ENCODE measurements around the gene LRP3.

Gene LRP3

DNA sequence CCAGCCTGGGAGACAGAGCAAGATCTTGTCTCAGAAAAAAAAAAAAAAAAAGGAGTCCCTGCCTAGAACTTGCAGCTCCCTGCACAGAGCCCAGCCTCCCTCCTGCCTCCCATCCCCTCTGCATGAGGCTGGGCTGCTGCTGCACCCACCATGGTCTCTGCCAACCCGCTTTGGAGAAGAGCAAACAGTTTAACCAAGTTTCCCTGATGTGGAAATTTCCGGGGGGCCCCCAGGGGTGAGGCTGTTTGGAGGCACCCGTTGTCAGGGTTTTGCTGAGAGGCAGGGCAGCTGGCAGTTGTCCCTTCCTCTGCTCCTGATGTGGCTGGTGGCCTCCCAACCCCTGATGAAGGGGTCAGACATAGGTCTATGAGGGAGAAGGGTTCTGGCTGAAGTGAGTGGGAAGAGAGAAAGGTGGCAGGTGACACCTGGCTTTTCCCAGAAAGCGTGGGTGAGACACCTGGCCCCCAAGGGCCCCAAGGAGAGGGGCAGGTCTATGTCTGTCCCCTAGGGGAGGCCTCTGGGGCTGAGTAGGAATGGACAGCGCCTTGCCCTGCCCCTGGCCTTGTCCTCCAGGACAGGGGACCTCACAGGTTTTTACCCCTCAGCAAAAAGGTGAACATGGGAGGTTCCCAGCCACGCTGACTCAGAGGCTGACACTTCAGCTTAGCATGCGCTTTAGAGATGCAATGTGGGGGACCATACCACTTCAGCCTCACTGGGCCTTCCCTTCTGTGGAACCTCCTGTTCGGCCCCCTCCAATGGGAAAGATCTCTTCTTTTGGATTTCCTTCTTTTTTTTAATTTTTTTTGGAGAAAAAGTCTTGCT lies 5.5 kb downstream of the LRP3 start:
- Histone ChIP-seq H3K4me1 (ENCODE audit: insufficient read depth, low read length) (peaks cover 8% of the 10 kb centered on the region), H3K36me3 (ENCODE audit: insufficient read depth, low read length) (peaks cover 59% of the 10 kb centered on the region)

DNA sequence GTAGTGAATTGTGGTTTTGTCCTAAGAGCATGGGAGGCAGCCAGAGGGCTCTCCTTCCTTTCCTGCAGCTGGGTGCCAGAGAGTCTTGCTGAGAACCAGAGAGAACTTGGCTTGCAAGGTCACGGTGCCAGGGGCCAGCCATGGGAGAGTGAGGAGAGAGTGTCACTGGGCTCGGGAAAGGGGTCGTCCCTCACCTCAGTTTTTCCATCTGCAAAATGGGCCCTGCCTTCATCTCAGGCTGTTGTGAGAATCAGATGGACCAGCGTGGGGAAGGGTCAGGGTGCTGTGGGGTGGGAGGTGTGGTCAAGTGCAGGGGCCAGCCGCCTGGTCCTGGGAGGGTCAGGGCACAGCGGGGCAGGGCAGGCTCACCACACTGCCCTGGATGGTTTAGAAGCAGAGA lies 7.3 kb downstream of the LRP3 start:
- H3K4me3 ChIP-seq (ENCODE audit: low read length) = no peak overlapping the region

More for the DNA sequence above, 5.5 kb downstream of the LRP3 start:
- no peak overlapping the region for H3K4me3 ChIP-seq (ENCODE audit: low read length)
- H3K27me3 ChIP-seq (ENCODE audit: insufficient read depth, low read length) = no peaks in the 10 kb centered on the region
- H3K9me3 ChIP-seq (ENCODE audit: low read length) = no peaks in the 10 kb centered on the region
- no peak overlapping the region for H2AFZ ChIP-seq (ENCODE audit: low read depth, low read length)

GRCh38 chr19:33201886-33202545 lies 7.9 kb downstream of the LRP3 start:
- no peaks in the 10 kb centered on the region for H3K27me3 ChIP-seq (ENCODE audit: insufficient read depth, low read length)
- no peak overlapping the region for H3K4me3 ChIP-seq (ENCODE audit: low read length)
- H3K9me3 ChIP-seq (ENCODE audit: low read length) = no peaks in the 10 kb centered on the region
- peaks cover 66% of the 10 kb centered on the region for H3K36me3 ChIP-seq (ENCODE audit: insufficient read depth, low read length)
- no peak overlapping the region for H2AFZ ChIP-seq (ENCODE audit: low read depth, low read length)
- H3K4me1 ChIP-seq (ENCODE audit: insufficient read depth, low read length) = no peaks in the 10 kb centered on the region

More for the DNA sequence above, 7.3 kb downstream of the LRP3 start:
- Histone ChIP-seq H3K36me3 (ENCODE audit: insufficient read depth, low read length) (peaks cover 69% of the 10 kb centered on the region), H3K9me3 (ENCODE audit: low read length) (no peaks in the 10 kb centered on the region), H3K4me1 (ENCODE audit: insufficient read depth, low read length) (no peaks in the 10 kb centered on the region), H2AFZ (ENCODE audit: low read depth, low read length) (no peak overlapping the region), H3K27me3 (ENCODE audit: insufficient read depth, low read length) (no peaks in the 10 kb centered on the region)

DNA sequence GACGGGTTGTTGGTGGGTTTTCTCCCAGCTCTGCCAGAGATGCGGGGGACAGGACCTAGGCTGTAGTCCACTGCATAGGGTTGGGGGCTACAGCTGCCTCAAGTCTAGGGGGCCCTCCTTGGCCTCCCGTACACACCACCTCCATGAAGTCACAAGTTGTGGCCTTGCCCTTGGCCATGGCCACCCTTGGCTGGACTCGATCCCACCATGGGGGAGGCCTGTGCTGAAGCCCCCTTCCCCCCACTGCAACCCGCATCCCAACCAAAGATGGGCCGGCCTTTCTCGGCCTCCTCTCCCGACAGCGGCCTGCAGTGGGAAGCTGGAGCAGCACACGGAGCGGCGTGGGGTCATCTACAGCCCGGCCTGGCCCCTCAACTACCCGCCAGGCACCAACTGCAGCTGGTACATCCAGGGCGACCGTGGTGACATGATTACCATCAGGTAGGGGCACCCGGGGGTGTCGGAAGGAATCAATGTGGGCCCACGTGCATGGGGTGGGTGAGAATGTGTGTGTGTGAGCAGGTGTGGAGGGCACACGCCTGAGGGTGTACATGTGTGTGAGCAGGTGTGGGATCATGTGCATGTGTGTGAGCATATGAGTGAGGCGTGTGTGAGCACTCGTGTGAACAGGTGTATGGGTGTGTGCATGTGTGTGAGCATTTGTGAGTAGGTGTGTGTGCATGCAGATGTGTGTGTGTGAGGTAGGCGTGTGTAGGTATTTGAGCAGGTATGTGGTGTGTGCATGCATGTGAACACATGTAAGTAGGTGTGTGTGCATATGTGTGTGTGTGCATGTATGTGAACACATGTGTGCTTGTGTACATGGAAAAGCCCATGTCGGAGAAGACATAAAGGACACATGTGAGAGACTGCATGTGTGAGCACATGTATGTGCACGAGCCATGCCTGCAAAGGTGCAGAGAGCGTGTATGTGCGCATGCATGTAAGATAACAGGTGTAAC lies 8.7 kb downstream of the LRP3 start:
- Histone ChIP-seq H3K27me3 (ENCODE audit: insufficient read depth, low read length) (no peaks in the 10 kb centered on the region), H2AFZ (ENCODE audit: low read depth, low read length) (no peak overlapping the region), H3K9me3 (ENCODE audit: low read length) (no peaks in the 10 kb centered on the region), H3K4me3 (ENCODE audit: low read length) (no peak overlapping the region), H3K36me3 (ENCODE audit: insufficient read depth, low read length) (peaks cover 58% of the 10 kb centered on the region), H3K4me1 (ENCODE audit: insufficient read depth, low read length) (no peaks in the 10 kb centered on the region)

DNA sequence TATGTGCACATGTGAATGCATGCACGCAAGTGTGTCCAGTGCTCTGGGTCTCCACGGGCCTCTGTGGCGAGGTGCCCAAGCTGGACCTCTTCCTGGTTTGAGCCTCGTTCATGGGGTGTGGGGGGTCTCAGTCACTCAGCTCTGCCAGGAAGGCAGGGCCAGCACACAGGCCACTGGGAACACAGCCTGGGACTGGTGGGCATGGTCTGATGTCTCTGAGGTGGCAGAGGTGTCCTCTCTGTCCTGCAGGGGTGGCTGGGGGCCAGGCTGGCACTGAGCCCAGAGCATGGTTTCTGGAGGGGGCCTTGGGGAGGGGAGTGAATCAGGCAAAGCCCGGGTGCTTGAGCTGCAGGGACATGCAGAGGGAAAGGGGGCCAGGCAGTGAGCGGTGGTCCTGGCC lies 9.4 kb downstream of the LRP3 start:
- H3K36me3 ChIP-seq (ENCODE audit: insufficient read depth, low read length) = peaks cover 51% of the 10 kb centered on the region
- H2AFZ ChIP-seq (ENCODE audit: low read depth, low read length) = no peak overlapping the region
- no peak overlapping the region for H3K4me3 ChIP-seq (ENCODE audit: low read length)
- no peaks in the 10 kb centered on the region for H3K9me3 ChIP-seq (ENCODE audit: low read length)
- no peaks in the 10 kb centered on the region for H3K27me3 ChIP-seq (ENCODE audit: insufficient read depth, low read length)
- no peaks in the 10 kb centered on the region for H3K4me1 ChIP-seq (ENCODE audit: insufficient read depth, low read length)

GRCh38 chr19:33204136-33204973 lies 10.2 kb downstream of the LRP3 start:
- H3K9me3 ChIP-seq (ENCODE audit: low read length) = no peaks in the 10 kb centered on the region
- no peaks in the 10 kb centered on the region for H3K4me1 ChIP-seq (ENCODE audit: insufficient read depth, low read length)
- no peaks in the 10 kb centered on the region for H3K27me3 ChIP-seq (ENCODE audit: insufficient read depth, low read length)
- peaks cover 49% of the 10 kb centered on the region for H3K36me3 ChIP-seq (ENCODE audit: insufficient read depth, low read length)
- H2AFZ ChIP-seq (ENCODE audit: low read depth, low read length) = no peak overlapping the region
- H3K4me3 ChIP-seq (ENCODE audit: low read length) = no peak overlapping the region

GRCh38 chr19:33205110-33205509 lies 11.0 kb downstream of the LRP3 start:
- Histone ChIP-seq H2AFZ (ENCODE audit: low read depth, low read length) (no peak overlapping the region), H3K4me3 (ENCODE audit: low read length) (no peak overlapping the region), H3K4me1 (ENCODE audit: insufficient read depth, low read length) (no peaks in the 10 kb centered on the region), H3K27me3 (ENCODE audit: insufficient read depth, low read length) (no peaks in the 10 kb centered on the region), H3K36me3 (ENCODE audit: insufficient read depth, low read length) (peaks cover 47% of the 10 kb centered on the region), H3K9me3 (ENCODE audit: low read length) (no peaks in the 10 kb centered on the region)

DNA sequence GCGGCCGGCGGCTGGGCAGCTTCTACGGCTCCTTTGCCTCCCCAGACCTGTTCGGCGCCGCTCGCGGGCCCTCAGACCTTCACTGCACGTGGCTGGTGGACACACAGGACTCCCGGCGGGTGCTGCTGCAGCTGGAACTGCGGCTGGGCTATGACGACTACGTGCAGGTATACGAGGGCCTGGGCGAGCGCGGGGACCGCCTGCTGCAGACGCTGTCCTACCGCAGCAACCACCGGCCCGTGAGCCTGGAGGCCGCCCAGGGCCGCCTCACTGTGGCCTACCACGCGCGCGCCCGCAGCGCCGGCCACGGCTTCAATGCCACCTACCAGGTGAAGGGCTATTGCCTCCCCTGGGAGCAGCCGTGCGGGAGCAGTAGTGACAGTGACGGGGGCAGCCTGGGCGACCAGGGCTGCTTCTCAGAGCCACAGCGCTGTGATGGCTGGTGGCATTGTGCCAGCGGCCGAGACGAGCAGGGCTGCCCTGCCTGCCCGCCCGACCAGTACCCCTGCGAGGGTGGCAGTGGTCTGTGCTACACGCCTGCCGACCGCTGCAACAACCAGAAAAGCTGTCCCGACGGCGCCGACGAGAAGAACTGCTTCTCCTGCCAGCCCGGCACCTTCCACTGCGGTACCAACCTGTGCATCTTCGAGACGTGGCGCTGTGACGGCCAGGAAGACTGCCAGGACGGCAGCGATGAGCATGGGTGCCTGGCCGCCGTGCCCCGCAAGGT lies 11.6 kb downstream of the LRP3 start:
- H3K36me3 ChIP-seq (ENCODE audit: insufficient read depth, low read length) = peaks cover 47% of the 10 kb centered on the region
- H3K27me3 ChIP-seq (ENCODE audit: insufficient read depth, low read length) = no peaks in the 10 kb centered on the region

GRCh38 chr19:33206261-33207039 lies 12.3 kb downstream of the LRP3 start:
- Histone ChIP-seq H3K4me1 (ENCODE audit: insufficient read depth, low read length) (no peaks in the 10 kb centered on the region), H3K27me3 (ENCODE audit: insufficient read depth, low read length) (no peaks in the 10 kb centered on the region), H3K4me3 (ENCODE audit: low read length) (no peak overlapping the region), H3K36me3 (ENCODE audit: insufficient read depth, low read length) (peaks cover 43% of the 10 kb centered on the region), H3K9me3 (ENCODE audit: low read length) (no peaks in the 10 kb centered on the region), H2AFZ (ENCODE audit: low read depth, low read length) (no peak overlapping the region)

More for the DNA sequence above, 11.6 kb downstream of the LRP3 start:
- no peaks in the 10 kb centered on the region for H3K9me3 ChIP-seq (ENCODE audit: low read length)
- H3K4me3 ChIP-seq (ENCODE audit: low read length) = no peak overlapping the region
- no peak overlapping the region for H2AFZ ChIP-seq (ENCODE audit: low read depth, low read length)
- no peaks in the 10 kb centered on the region for H3K4me1 ChIP-seq (ENCODE audit: insufficient read depth, low read length)

- Histone ChIP-seq H3K4me3 (ENCODE audit: low read length) (no peak overlapping the region), H3K36me3 (ENCODE audit: insufficient read depth, low read length) (peaks cover 37% of the 10 kb centered on the region), H3K27me3 (ENCODE audit: insufficient read depth, low read length) (no peaks in the 10 kb centered on the region), H2AFZ (ENCODE audit: low read depth, low read length) (no peak overlapping the region), H3K4me1 (ENCODE audit: insufficient read depth, low read length) (no peaks in the 10 kb centered on the region), H3K9me3 (ENCODE audit: low read length) (no peaks in the 10 kb centered on the region)
These were observed 13.0 kb downstream of the LRP3 start for GRCh38 chr19:33207040-33207620.

GRCh38 chr19:33207903-33208302 lies 13.8 kb downstream of the LRP3 start:
- Histone ChIP-seq H3K27me3 (ENCODE audit: insufficient read depth, low read length) (no peaks in the 10 kb centered on the region), H3K9me3 (ENCODE audit: low read length) (no peaks in the 10 kb centered on the region), H2AFZ (ENCODE audit: low read depth, low read length) (no peak overlapping the region), H3K36me3 (ENCODE audit: insufficient read depth, low read length) (peaks cover 29% of the 10 kb centered on the region), H3K4me1 (ENCODE audit: insufficient read depth, low read length) (no peaks in the 10 kb centered on the region), H3K4me3 (ENCODE audit: low read length) (no peak overlapping the region)

All from neuron (in vitro differentiated cells).